Measurements from ENCODE around the gene EML2.

DNA sequence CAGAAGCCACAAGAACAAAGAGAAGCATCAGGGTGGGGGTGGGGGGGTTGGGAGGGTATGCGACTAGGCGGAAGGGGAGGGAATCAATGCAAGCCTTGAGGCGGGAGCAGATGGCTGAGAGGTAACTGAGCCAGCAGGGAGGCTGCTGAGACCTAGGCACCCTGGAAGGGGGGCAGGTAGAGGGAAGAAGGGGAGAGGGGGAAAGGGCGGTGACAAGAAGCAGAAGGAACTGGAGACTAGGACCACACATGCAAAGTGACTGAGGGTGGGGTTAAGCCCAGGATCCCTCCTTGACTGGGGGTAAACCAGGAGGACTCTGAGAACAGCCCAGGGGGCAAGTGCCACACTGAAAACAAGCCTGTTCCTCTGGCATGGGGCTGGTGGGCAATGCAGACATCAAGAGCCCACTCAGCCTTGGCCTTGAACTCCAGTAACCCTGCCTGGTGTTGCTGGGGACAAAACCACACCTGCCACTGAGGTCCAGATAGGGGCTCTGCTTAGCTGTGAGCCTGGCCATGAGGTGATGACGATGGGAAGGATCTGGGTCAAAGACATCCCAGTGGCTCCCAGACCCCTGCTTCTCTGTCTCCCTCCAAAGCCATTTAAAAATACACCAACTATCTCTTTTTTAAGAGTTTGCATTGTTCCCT lies 74.9 kb downstream of the EML2 start:
- TF ChIP-seq, protein P1, sequence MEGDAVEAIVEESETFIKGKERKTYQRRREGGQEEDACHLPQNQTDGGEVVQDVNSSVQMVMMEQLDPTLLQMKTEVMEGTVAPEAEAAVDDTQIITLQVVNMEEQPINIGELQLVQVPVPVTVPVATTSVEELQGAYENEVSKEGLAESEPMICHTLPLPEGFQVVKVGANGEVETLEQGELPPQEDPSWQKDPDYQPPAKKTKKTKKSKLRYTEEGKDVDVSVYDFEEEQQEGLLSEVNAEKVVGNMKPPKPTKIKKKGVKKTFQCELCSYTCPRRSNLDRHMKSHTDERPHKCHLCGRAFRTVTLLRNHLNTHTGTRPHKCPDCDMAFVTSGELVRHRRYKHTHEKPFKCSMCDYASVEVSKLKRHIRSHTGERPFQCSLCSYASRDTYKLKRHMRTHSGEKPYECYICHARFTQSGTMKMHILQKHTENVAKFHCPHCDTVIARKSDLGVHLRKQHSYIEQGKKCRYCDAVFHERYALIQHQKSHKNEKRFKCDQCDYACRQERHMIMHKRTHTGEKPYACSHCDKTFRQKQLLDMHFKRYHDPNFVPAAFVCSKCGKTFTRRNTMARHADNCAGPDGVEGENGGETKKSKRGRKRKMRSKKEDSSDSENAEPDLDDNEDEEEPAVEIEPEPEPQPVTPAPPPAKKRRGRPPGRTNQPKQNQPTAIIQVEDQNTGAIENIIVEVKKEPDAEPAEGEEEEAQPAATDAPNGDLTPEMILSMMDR (IDR thresholded peaks at IDR 0.05), result no peak
- no peak for TF ChIP-seq POLR2A (IDR thresholded peaks at IDR 0.05)
